ENCODE data around the gene IL20RA.
"Not testable (repeated sequence)": the region's sequence is repeated elsewhere in the genome, so short reads cannot be mapped to it uniquely, and the experiment has no call there.

The IL20RA gene

GRCh38 chr6:137080711-137081110 lies 35.9 kb upstream of the IL20RA start:
- H3K4me1 ChIP-seq (ENCODE audit: control insufficient read depth, insufficient read depth, low read length), result no peaks in the 10 kb centered on the region
- WGBS, 2 experiments, result 84 to 89% methylated on average over 4 of the region's 4 CpGs

GRCh38 chr6:137076277-137077068 lies 31.7 kb upstream of the IL20RA start:
- 70 to 73% methylated on average over 4 of the region's 4 CpGs for WGBS, 2 experiments
- H3K9me3 ChIP-seq (ENCODE audit: control insufficient read depth, low read length), result no peaks in the 10 kb centered on the region
- H3K4me3 ChIP-seq (ENCODE audit: insufficient read depth, low read depth, low read length), result no peak overlapping the region
- H3K27ac ChIP-seq (ENCODE audit: insufficient read depth, low read depth, low read length, poor library complexity, severe bottlenecking), result no peak overlapping the region
- H3K36me3 ChIP-seq (ENCODE audit: control insufficient read depth, insufficient read depth, low read length), result no peaks in the 10 kb centered on the region
- no peaks in the 10 kb centered on the region for H3K4me1 ChIP-seq (ENCODE audit: control insufficient read depth, insufficient read depth, low read length)
- no peaks in the 10 kb centered on the region for H3K27me3 ChIP-seq (ENCODE audit: control insufficient read depth, insufficient read depth, low read length, poor library complexity, severe bottlenecking)

More at GRCh38 chr6:137080711-137081110, 35.9 kb upstream of the IL20RA start:
- no peaks in the 10 kb centered on the region for H3K9me3 ChIP-seq (ENCODE audit: control insufficient read depth, low read length)
- H3K27me3 ChIP-seq (ENCODE audit: control insufficient read depth, insufficient read depth, low read length, poor library complexity, severe bottlenecking), result no peaks in the 10 kb centered on the region
- no peak overlapping the region for H3K4me3 ChIP-seq (ENCODE audit: insufficient read depth, low read depth, low read length)
- H3K36me3 ChIP-seq (ENCODE audit: control insufficient read depth, insufficient read depth, low read length), result no peaks in the 10 kb centered on the region
- H3K27ac ChIP-seq (ENCODE audit: insufficient read depth, low read depth, low read length, poor library complexity, severe bottlenecking), result no peak overlapping the region

- H3K36me3 ChIP-seq (ENCODE audit: control insufficient read depth, insufficient read depth, low read length); H3K4me1 ChIP-seq (ENCODE audit: control insufficient read depth, insufficient read depth, low read length); H3K27me3 ChIP-seq (ENCODE audit: control insufficient read depth, insufficient read depth, low read length, poor library complexity, severe bottlenecking); H3K4me3 ChIP-seq (ENCODE audit: insufficient read depth, low read depth, low read length); H3K27ac ChIP-seq (ENCODE audit: insufficient read depth, low read depth, low read length, poor library complexity, severe bottlenecking); H3K9me3 ChIP-seq (ENCODE audit: control insufficient read depth, low read length): not testable (repeated sequence)
- 86 to 100% methylated on average over 3 of the region's 3 CpGs for WGBS, 2 experiments
These were observed 31.0 kb upstream of the IL20RA start for GRCh38 chr6:137075790-137076189.

GRCh38 chr6:137070303-137070702 lies 25.5 kb upstream of the IL20RA start:
- Histone ChIP-seq H3K27me3 (ENCODE audit: control insufficient read depth, insufficient read depth, low read length, poor library complexity, severe bottlenecking) (no peaks in the 10 kb centered on the region), H3K27ac (ENCODE audit: insufficient read depth, low read depth, low read length, poor library complexity, severe bottlenecking) (no peak overlapping the region), H3K36me3 (ENCODE audit: control insufficient read depth, insufficient read depth, low read length) (no peaks in the 10 kb centered on the region), H3K9me3 (ENCODE audit: control insufficient read depth, low read length) (no peaks in the 10 kb centered on the region), H3K4me3 (ENCODE audit: insufficient read depth, low read depth, low read length) (no peak overlapping the region), H3K4me1 (ENCODE audit: control insufficient read depth, insufficient read depth, low read length) (no peaks in the 10 kb centered on the region)
- 81 to 84% methylated on average over 5 of the region's 5 CpGs for WGBS, 2 experiments

GRCh38 chr6:137067399-137067798 lies 22.6 kb upstream of the IL20RA start:
- Histone ChIP-seq H3K9me3 (ENCODE audit: control insufficient read depth, low read length) (no peaks in the 10 kb centered on the region), H3K27ac (ENCODE audit: insufficient read depth, low read depth, low read length, poor library complexity, severe bottlenecking) (no peak overlapping the region), H3K4me1 (ENCODE audit: control insufficient read depth, insufficient read depth, low read length) (no peaks in the 10 kb centered on the region), H3K4me3 (ENCODE audit: insufficient read depth, low read depth, low read length) (no peak overlapping the region), H3K27me3 (ENCODE audit: control insufficient read depth, insufficient read depth, low read length, poor library complexity, severe bottlenecking) (no peaks in the 10 kb centered on the region), H3K36me3 (ENCODE audit: control insufficient read depth, insufficient read depth, low read length) (no peaks in the 10 kb centered on the region)
- WGBS, 2 experiments, result 83 to 88% methylated on average over 1 to 2 of the region's 2 CpGs

- Histone ChIP-seq H3K27me3 (ENCODE audit: control insufficient read depth, insufficient read depth, low read length, poor library complexity, severe bottlenecking) (no peaks in the 10 kb centered on the region), H3K4me1 (ENCODE audit: control insufficient read depth, insufficient read depth, low read length) (no peaks in the 10 kb centered on the region), H3K36me3 (ENCODE audit: control insufficient read depth, insufficient read depth, low read length) (no peaks in the 10 kb centered on the region), H3K27ac (ENCODE audit: insufficient read depth, low read depth, low read length, poor library complexity, severe bottlenecking) (no peak overlapping the region), H3K4me3 (ENCODE audit: insufficient read depth, low read depth, low read length) (no peak overlapping the region), H3K9me3 (ENCODE audit: control insufficient read depth, low read length) (no peaks in the 10 kb centered on the region)
- WGBS, 2 experiments, result 90 to 93% methylated on average over 3 of the region's 3 CpGs
These were observed 13.3 kb upstream of the IL20RA start for GRCh38 chr6:137058037-137058436.

GRCh38 chr6:137056121-137056880 lies 11.5 kb upstream of the IL20RA start:
- Histone ChIP-seq H3K27ac (ENCODE audit: insufficient read depth, low read depth, low read length, poor library complexity, severe bottlenecking) (no peak overlapping the region), H3K4me3 (ENCODE audit: insufficient read depth, low read depth, low read length) (no peak overlapping the region), H3K9me3 (ENCODE audit: control insufficient read depth, low read length) (no peaks in the 10 kb centered on the region), H3K27me3 (ENCODE audit: control insufficient read depth, insufficient read depth, low read length, poor library complexity, severe bottlenecking) (no peaks in the 10 kb centered on the region), H3K4me1 (ENCODE audit: control insufficient read depth, insufficient read depth, low read length) (no peaks in the 10 kb centered on the region), H3K36me3 (ENCODE audit: control insufficient read depth, insufficient read depth, low read length) (no peaks in the 10 kb centered on the region)
- WGBS, 2 experiments, result 91 to 100% methylated on average over 2 to 3 of the region's 3 CpGs

GRCh38 chr6:137051790-137052472 lies 7.2 kb upstream of the IL20RA start:
- Histone ChIP-seq H3K36me3 (ENCODE audit: control insufficient read depth, insufficient read depth, low read length) (no peaks in the 10 kb centered on the region), H3K9me3 (ENCODE audit: control insufficient read depth, low read length) (no peaks in the 10 kb centered on the region), H3K4me3 (ENCODE audit: insufficient read depth, low read depth, low read length) (no peak overlapping the region), H3K27me3 (ENCODE audit: control insufficient read depth, insufficient read depth, low read length, poor library complexity, severe bottlenecking) (no peaks in the 10 kb centered on the region), H3K4me1 (ENCODE audit: control insufficient read depth, insufficient read depth, low read length) (no peaks in the 10 kb centered on the region), H3K27ac (ENCODE audit: insufficient read depth, low read depth, low read length, poor library complexity, severe bottlenecking) (no peak overlapping the region)
- 95 to 98% methylated on average over 3 of the region's 3 CpGs for WGBS, 2 experiments

GRCh38 chr6:137049095-137049494 lies 4.3 kb upstream of the IL20RA start:
- no peaks in the 10 kb centered on the region for H3K36me3 ChIP-seq (ENCODE audit: control insufficient read depth, insufficient read depth, low read length)
- no peaks in the 10 kb centered on the region for H3K9me3 ChIP-seq (ENCODE audit: control insufficient read depth, low read length)
- no peaks in the 10 kb centered on the region for H3K4me1 ChIP-seq (ENCODE audit: control insufficient read depth, insufficient read depth, low read length)
- H3K27ac ChIP-seq (ENCODE audit: insufficient read depth, low read depth, low read length, poor library complexity, severe bottlenecking), result no peak overlapping the region
- H3K27me3 ChIP-seq (ENCODE audit: control insufficient read depth, insufficient read depth, low read length, poor library complexity, severe bottlenecking), result peaks cover 25% of the 10 kb centered on the region
- WGBS, 2 experiments, result 89 to 94% methylated on average over 2 of the region's 2 CpGs
- no peak overlapping the region for H3K4me3 ChIP-seq (ENCODE audit: insufficient read depth, low read depth, low read length)

GRCh38 chr6:137046871-137047412 lies 2.2 kb upstream of the IL20RA start:
- WGBS, 2 experiments, result 81 to 92% methylated on average over 5 of the region's 5 CpGs
- H3K9me3 ChIP-seq (ENCODE audit: control insufficient read depth, low read length), result no peaks in the 10 kb centered on the region
- no peak overlapping the region for H3K27ac ChIP-seq (ENCODE audit: insufficient read depth, low read depth, low read length, poor library complexity, severe bottlenecking)
- no peaks in the 10 kb centered on the region for H3K4me1 ChIP-seq (ENCODE audit: control insufficient read depth, insufficient read depth, low read length)
- no peak overlapping the region for H3K4me3 ChIP-seq (ENCODE audit: insufficient read depth, low read depth, low read length)
- no peaks in the 10 kb centered on the region for H3K36me3 ChIP-seq (ENCODE audit: control insufficient read depth, insufficient read depth, low read length)
- peaks cover 46% of the 10 kb centered on the region for H3K27me3 ChIP-seq (ENCODE audit: control insufficient read depth, insufficient read depth, low read length, poor library complexity, severe bottlenecking)

All from ectodermal cell (in vitro differentiated cells).